ENCODE results near the gene BCL11B.

Gene BCL11B

GRCh38 chr14:99124482-99125105, 147.4 kb downstream of the BCL11B start:
- POLR2A ChIA-PET, result no interaction called here
- CTCF ChIA-PET, result interaction anchor here (0.6 kb wide), 2 partner anchors 181 to 592 kb away, joined by 4 to 5 read pairs; no protein-coding TSS in a partner anchor
- DNase-seq (ENCODE audit: extremely low spot score), result peak; percentile 33
- TF ChIP-seq TARDBP (IDR thresholded peaks at IDR 0.05), result no peak
- TF ChIP-seq ELF4 (IDR thresholded peaks at IDR 0.05), result no peak
- TF ChIP-seq PKNOX1 (IDR thresholded peaks at IDR 0.05), result no peak
- no peak for TF ChIP-seq FOXA1 (IDR thresholded peaks at IDR 0.05)
- no peak for TF ChIP-seq SUZ12 (IDR thresholded peaks at IDR 0.05)
- no peak for TF ChIP-seq BHLHE40 (IDR thresholded peaks at IDR 0.05; ENCODE audit: borderline replicate concordance)
- no peak for TF ChIP-seq ARNT (IDR thresholded peaks at IDR 0.05)
- TF ChIP-seq NFRKB (IDR thresholded peaks at IDR 0.05), result no peak
- no peak for TF ChIP-seq ZNF384 (IDR thresholded peaks at IDR 0.05)
- no peak for TF ChIP-seq CTBP1 (IDR thresholded peaks at IDR 0.05; ENCODE audit: borderline replicate concordance)

GRCh38 chr14:99123208-99123870, 148.7 kb downstream of the BCL11B start:
- POLR2A ChIA-PET, result interaction anchor here (1.6 to 2.3 kb wide), 2 partner anchors 143 to 148 kb away, joined by 7 read pairs; partner anchors contain the start of gene BCL11B
- CTCF ChIA-PET, result interaction anchor here (0.9 kb wide), 1 partner anchor 146 kb away, joined by 3 read pairs; no protein-coding TSS in a partner anchor
- no peak for TF ChIP-seq FOXA1 (IDR thresholded peaks at IDR 0.05)
- TF ChIP-seq PKNOX1 (IDR thresholded peaks at IDR 0.05), result no peak
- TF ChIP-seq NFRKB (IDR thresholded peaks at IDR 0.05), result no peak
- no peak for TF ChIP-seq FOXK2 (IDR thresholded peaks at IDR 0.05)
- no peak for TF ChIP-seq CTBP1 (IDR thresholded peaks at IDR 0.05; ENCODE audit: borderline replicate concordance)
- no peak for TF ChIP-seq SP1 (IDR thresholded peaks at IDR 0.05)
- TF ChIP-seq L3MBTL2 (conservative IDR thresholded peaks at IDR 0.05), result no peak
- TF ChIP-seq BHLHE40 (IDR thresholded peaks at IDR 0.05; ENCODE audit: borderline replicate concordance), result no peak
- TF ChIP-seq TARDBP (IDR thresholded peaks at IDR 0.05), result no peak

GRCh38 chr14:99122521-99123125, 149.4 kb downstream of the BCL11B start:
- CTCF ChIA-PET, result interaction anchor here (0.8 to 1.9 kb wide), 5 partner anchors 8 to 147 kb away, joined by 3 to 17 read pairs (median 3); no protein-coding TSS in a partner anchor
- POLR2A ChIA-PET, result interaction anchor here (1.2 to 2.3 kb wide), 3 partner anchors 117 to 149 kb away, joined by 3 to 7 read pairs (median 7); partner anchors contain the start of gene BCL11B
- peak; percentile 62 for DNase-seq (ENCODE audit: extremely low spot score)
- TF ChIP-seq SP1 (IDR thresholded peaks at IDR 0.05) (no peak), ZNF384 (IDR thresholded peaks at IDR 0.05) (peak; percentile 60; the same call in 1 of the 2 replicates), CTBP1 (IDR thresholded peaks at IDR 0.05; ENCODE audit: borderline replicate concordance) (no peak), FOXM1 (IDR thresholded peaks at IDR 0.05; ENCODE audit: borderline replicate concordance) (no peak), L3MBTL2 (conservative IDR thresholded peaks at IDR 0.05) (no peak)

More at GRCh38 chr14:99123208-99123870, 148.7 kb downstream of the BCL11B start:
- no peak for DNase-seq (ENCODE audit: extremely low spot score)

GRCh38 chr14:99121319-99121875, 150.6 kb downstream of the BCL11B start:
- no peak for DNase-seq (ENCODE audit: extremely low spot score)
- TF ChIP-seq HDGF (IDR thresholded peaks at IDR 0.05; ENCODE audit: borderline replicate concordance) (no peak), BHLHE40 (IDR thresholded peaks at IDR 0.05; ENCODE audit: borderline replicate concordance) (no peak), SUZ12 (IDR thresholded peaks at IDR 0.05) (no peak), FOXM1 (IDR thresholded peaks at IDR 0.05; ENCODE audit: borderline replicate concordance) (no peak), ARNT (IDR thresholded peaks at IDR 0.05) (no peak), FOXA1 (IDR thresholded peaks at IDR 0.05) (no peak), NFRKB (IDR thresholded peaks at IDR 0.05) (no peak), ZNF384 (IDR thresholded peaks at IDR 0.05) (no peak), L3MBTL2 (conservative IDR thresholded peaks at IDR 0.05) (no peak), LEF1 (IDR thresholded peaks at IDR 0.05; ENCODE audit: borderline replicate concordance) (no peak)
- ChIA-PET CTCF (interaction anchor here (1.9 kb wide), 1 partner anchor 145 kb away, joined by 17 read pairs; no protein-coding TSS in a partner anchor), POLR2A (no interaction called here)

- ChIA-PET POLR2A (no interaction called here), CTCF (interaction anchor here (1.9 kb wide), 1 partner anchor 146 kb away, joined by 17 read pairs; no protein-coding TSS in a partner anchor)
- TF ChIP-seq FOXA1 (IDR thresholded peaks at IDR 0.05) (no peak), BHLHE40 (IDR thresholded peaks at IDR 0.05; ENCODE audit: borderline replicate concordance) (no peak), SP1 (IDR thresholded peaks at IDR 0.05) (no peak), ELF4 (IDR thresholded peaks at IDR 0.05) (no peak)
- DNase-seq (ENCODE audit: extremely low spot score), result no peak
These were observed 151.3 kb downstream of the BCL11B start for GRCh38 chr14:99120526-99121318.

All from HEK293T (cell line).